OCI-LY7 (cell line): ENCODE measurements around the gene ABCA4.

Experiments
- CTCF ChIP-seq: fragments of 200-600 bp; sonication (generic); conservative IDR thresholded peaks from 2 replicates; pipeline ENCODE4 v1.5.1; 2014; ENCODE audit warnings: mild to moderate bottlenecking, antibody characterized with exemption, low read length, moderate library complexity, mixed read lengths
- EZH2phosphoT487 ChIP-seq: fragments of 200-600 bp; sonication (generic); IDR thresholded peaks from 2 replicates; pipeline ENCODE4 v1.6.1; 2018; ENCODE audit warnings: low read depth, borderline replicate concordance, mild to moderate bottlenecking, mixed run types, antibody characterized with exemption, low read length, moderate library complexity, mixed read lengths

GRCh38 chr1:94038511-94038910, 82.4 kb downstream of the ABCA4 start:
- TF ChIP-seq CTCF, result no peak
- TF ChIP-seq EZH2phosphoT487, result no peak
